Activated CD4-positive, CD25-positive, alpha-beta regulatory T cell treated with anti-CD3 and anti-CD28 coated beads, Interleukin-2, amount 50 U/mL, for 24 hours (primary cell): Measurements from ENCODE around the gene NAP1L4.
"Not testable (repeated sequence)": the region's sequence is repeated elsewhere in the genome, so short reads cannot be mapped to it uniquely, and the experiment has no call there.

Experiments
- ATAC-seq, 2 donors: fragments of 150-1000 bp; cut with Tn5 transposase; one replicate each; pipeline ENCODE4 v1.10.0; 2021; ENCODE audit warnings: mild to moderate bottlenecking in 1 of 2, moderate library complexity in 1 of 2

Gene NAP1L4

GRCh38 chr11:2921261-2921660 lies 70.9 kb downstream of the NAP1L4 start:
- ATAC-seq, result no peak

- no peak for ATAC-seq
These were observed 71.8 kb downstream of the NAP1L4 start for GRCh38 chr11:2920343-2920742.

GRCh38 chr11:2919837-2920236 lies 72.3 kb downstream of the NAP1L4 start:
- ATAC-seq, result no peak

GRCh38 chr11:2919188-2919587 lies 72.9 kb downstream of the NAP1L4 start:
- ATAC-seq, result no peak

GRCh38 chr11:2917842-2918490 lies 74.2 kb downstream of the NAP1L4 start:
- ATAC-seq, result no peak

- no peak for ATAC-seq
These were observed 75.1 kb downstream of the NAP1L4 start for GRCh38 chr11:2916892-2917645.

GRCh38 chr11:2916114-2916891 lies 75.8 kb downstream of the NAP1L4 start:
- no peak for ATAC-seq

- ATAC-seq, result no peak
These were observed 76.7 kb downstream of the NAP1L4 start for GRCh38 chr11:2915473-2915872.

GRCh38 chr11:2914455-2915195 lies 77.5 kb downstream of the NAP1L4 start:
- ATAC-seq, result no peak

- no peak for ATAC-seq
These were observed 78.4 kb downstream of the NAP1L4 start for GRCh38 chr11:2913776-2914175.

- ATAC-seq, result no peak
These were observed 79.1 kb downstream of the NAP1L4 start for GRCh38 chr11:2913019-2913431.

GRCh38 chr11:2912498-2912897 lies 79.6 kb downstream of the NAP1L4 start:
- ATAC-seq, result no peak

- no peak for ATAC-seq
These were observed 80.2 kb downstream of the NAP1L4 start for GRCh38 chr11:2911785-2912391.

- no peak for ATAC-seq
These were observed 80.9 kb downstream of the NAP1L4 start for GRCh38 chr11:2911088-2911784.

GRCh38 chr11:2910401-2910955 lies 81.7 kb downstream of the NAP1L4 start:
- ATAC-seq, result no peak

GRCh38 chr11:2909133-2909902 lies 82.8 kb downstream of the NAP1L4 start:
- no peak for ATAC-seq

- ATAC-seq, result no peak
These were observed 84.0 kb downstream of the NAP1L4 start for GRCh38 chr11:2908130-2908529.

- not testable (repeated sequence) for ATAC-seq
These were observed 86.8 kb downstream of the NAP1L4 start for GRCh38 chr11:2905299-2905698.

- no peak for ATAC-seq
These were observed 87.7 kb downstream of the NAP1L4 start for GRCh38 chr11:2904153-2905052.

- ATAC-seq, result no peak
These were observed 88.5 kb downstream of the NAP1L4 start for GRCh38 chr11:2903672-2904011.
